Fibroblast of skin of right biceps (primary cell): ENCODE data around the gene ARHGAP15.

Experiments used
- DNase-seq: peaks from one replicate; pipeline ENCODE4 v3.0.0-alpha.2; 2013

ARHGAP15 gene

DNA sequence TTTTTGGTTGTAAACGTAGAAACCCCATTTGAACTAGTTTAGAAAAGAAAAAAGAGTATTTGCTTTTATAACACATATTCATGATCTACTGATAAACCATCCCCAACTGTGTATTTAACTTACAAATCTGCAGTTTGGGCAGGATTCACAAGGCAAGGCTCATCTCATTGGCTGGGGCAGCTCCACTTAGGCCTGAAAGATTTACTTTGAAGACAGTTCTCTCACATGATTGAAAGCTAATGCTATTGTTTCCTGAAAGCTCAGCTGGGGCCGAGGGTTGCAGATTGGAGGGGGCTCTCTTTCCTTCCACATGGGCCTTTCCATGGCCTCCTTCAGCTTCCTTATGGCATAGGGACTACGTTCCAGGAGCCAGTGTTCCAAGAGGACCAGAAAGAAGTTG is 47.4 kb downstream of the ARHGAP15 start:
- no peak for DNase-seq

GRCh38 chr2:143177096-143177786 is 48.0 kb downstream of the ARHGAP15 start:
- no peak for DNase-seq

DNA sequence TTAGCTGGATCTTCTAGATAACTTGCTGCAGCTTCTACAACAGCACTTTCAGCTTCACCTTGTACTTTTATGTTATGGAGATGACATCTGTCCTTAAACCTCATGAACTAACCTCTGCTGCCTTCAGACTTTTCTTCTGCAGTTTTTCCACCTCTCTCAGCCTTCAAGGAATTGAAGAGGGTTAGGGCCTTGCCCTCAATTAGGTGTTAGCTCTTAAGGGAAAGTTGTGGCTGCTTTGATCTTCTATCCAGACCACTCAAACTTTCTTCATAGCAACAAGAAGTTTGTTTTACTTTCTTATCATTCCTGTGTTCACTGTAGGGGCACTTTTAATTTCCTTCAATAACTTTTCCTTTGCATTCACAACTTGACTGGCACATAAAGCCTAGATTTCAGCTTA is 52.3 kb downstream of the ARHGAP15 start:
- DNase-seq, result no peak

DNA sequence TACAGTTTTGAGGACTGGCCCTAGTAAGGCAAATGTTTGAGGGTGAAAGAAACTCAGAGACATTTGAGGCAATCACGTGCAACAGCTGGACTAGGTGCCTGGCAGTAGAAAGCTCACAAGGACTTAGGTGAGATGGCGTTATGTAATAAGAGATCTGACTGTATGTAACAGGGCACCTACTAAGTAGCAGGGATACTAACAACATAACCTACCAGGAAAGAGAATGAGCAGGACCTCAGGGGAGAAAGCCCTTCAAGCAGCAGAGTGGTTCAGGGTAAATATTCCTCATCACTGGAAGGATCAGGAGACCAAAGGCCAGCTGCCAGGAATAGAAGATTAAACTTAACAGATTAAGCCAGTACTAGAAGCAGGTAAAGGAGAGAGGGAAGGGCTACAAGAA is 53.4 kb downstream of the ARHGAP15 start:
- DNase-seq, result no peak

- no peak for DNase-seq
Measured at GRCh38 chr2:143183804-143184463, 54.7 kb downstream of the ARHGAP15 start.

GRCh38 chr2:143186876-143187275 is 57.7 kb downstream of the ARHGAP15 start:
- no peak for DNase-seq

DNA sequence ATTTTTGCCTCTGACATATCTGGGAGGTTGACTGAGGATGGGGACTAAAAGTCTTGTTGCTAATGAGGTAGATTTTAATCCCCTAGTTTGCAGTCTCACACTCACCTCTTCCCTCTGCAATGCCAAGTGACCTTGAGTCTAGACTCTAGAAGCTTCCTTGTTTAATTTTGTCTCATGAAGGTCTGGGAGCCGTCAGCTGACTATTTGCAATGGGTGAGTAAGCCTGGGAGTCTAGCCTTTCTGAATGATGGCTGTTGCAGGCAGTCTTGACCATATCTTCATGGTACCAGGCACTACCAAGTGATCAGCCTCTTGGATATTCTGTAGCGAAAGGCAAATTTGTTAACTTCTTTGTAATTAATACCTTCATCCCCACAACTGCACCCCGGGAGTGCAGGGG is 61.2 kb downstream of the ARHGAP15 start:
- no peak for DNase-seq

- no peak for DNase-seq
Measured at GRCh38 chr2:143192106-143192505, 62.9 kb downstream of the ARHGAP15 start.

GRCh38 chr2:143192716-143193115 is 63.5 kb downstream of the ARHGAP15 start:
- DNase-seq, result no peak

DNA sequence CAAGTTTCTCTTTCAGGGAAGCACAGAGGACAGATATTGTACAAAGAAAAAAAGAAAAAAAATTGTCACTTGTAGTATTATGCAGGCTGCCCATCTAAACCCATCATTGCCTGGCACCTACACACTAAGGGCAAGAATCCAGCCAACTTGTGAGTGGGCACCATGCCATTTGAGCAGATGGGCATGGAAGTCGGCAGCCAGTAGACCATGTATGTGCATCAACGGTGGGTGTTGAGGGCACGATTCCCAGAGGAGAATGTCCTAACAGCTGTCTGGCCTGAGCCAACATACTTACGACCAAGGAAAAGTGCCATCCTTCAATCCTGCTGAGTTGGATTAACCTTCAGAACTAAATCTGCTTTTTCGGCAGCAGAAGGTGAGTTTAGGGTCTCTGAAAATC is 63.9 kb downstream of the ARHGAP15 start:
- DNase-seq, result no peak

DNA sequence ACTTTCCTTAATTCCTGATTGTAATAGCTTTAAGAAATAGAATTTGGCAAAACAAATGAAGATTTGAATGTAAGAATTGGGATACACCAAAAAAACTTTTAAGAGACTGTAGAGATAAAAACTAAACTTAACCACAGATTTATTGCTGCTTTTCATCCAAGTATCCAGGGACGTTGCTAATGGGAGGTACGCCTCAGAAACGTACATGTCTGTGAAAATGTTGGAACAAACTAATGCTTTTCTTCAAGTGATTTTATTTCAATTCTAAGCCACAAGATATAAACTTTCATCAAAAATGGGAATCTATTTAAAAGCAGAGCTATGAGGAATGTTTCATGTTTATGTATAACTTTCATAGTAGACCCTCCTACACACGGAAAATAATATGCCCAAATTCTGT is 66.3 kb downstream of the ARHGAP15 start:
- DNase-seq, result no peak

DNA sequence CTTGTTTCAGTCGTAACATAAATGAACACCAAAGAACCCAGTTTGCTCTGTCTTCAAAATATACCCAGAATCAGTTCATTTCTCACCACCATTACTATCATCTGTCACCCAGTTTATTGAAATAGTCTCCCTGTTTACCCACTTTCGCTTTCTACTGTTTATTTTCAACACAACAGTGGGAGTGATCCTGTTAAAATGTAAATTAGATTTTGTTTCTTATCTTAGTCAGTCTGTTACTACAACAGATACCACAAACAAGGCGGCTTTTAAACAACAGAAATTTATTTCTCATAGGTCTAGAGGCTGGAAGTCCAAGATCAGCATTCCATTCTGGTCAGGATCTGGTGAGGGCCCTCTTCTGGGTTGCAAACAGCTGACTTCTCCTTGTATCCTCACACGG is 74.8 kb downstream of the ARHGAP15 start:
- no peak for DNase-seq

- no peak for DNase-seq
Measured at GRCh38 chr2:143205106-143205764, 76.0 kb downstream of the ARHGAP15 start.

GRCh38 chr2:143209570-143210445 is 80.6 kb downstream of the ARHGAP15 start:
- no peak for DNase-seq

- DNase-seq, result no peak
Measured at GRCh38 chr2:143210446-143210819, 81.2 kb downstream of the ARHGAP15 start.

- no peak for DNase-seq
Measured at GRCh38 chr2:143217512-143218115, 88.4 kb downstream of the ARHGAP15 start.

- no peak for DNase-seq
Measured at GRCh38 chr2:143218621-143219020, 89.4 kb downstream of the ARHGAP15 start.

- DNase-seq, result no peak
Measured at GRCh38 chr2:143219266-143219665, 90.0 kb downstream of the ARHGAP15 start.

GRCh38 chr2:143223556-143223955 is 94.3 kb downstream of the ARHGAP15 start:
- DNase-seq, result no peak

GRCh38 chr2:143225931-143226330 is 96.7 kb downstream of the ARHGAP15 start:
- DNase-seq, result no peak

GRCh38 chr2:143226714-143227541 is 97.7 kb downstream of the ARHGAP15 start:
- no peak for DNase-seq

- no peak for DNase-seq
Measured at GRCh38 chr2:143229411-143229810, 100.2 kb downstream of the ARHGAP15 start.
